Sigmoid colon (tissue), 7 donors: ENCODE results near the gene CADM4. TPM values are rescaled to one million over a fixed set of nuclear protein-coding genes. Genes with fewer than 3 reads are reported as not detected.

ENCODE experiments used
- DNase-seq: peaks from one replicate; pipeline ENCODE4 v3.0.0-alpha.2; 2019
- H3K27ac ChIP-seq, 4 donors: fragments of 200-600 bp; sonication (generic); one replicate each; pipeline ENCODE4 v1.5.1; 2016 to 2019; ENCODE audit warnings: mild to moderate bottlenecking in 1 of 4
- H3K27me3 ChIP-seq, 3 donors: fragments of 200-600 bp; sonication (generic); one replicate each; pipeline ENCODE4 v1.5.1; 2019; ENCODE audit warnings: mild to moderate bottlenecking in 1 of 3
- H3K36me3 ChIP-seq, 4 donors: fragments of 200-600 bp; sonication (generic); one replicate each; pipeline ENCODE4 v1.5.1; 2016 to 2019
- H3K4me1 ChIP-seq, 4 donors: fragments of 200-600 bp; sonication (generic); one replicate each; pipeline ENCODE4 v1.5.1; 2017 to 2019
- H3K4me3 ChIP-seq, 4 donors: fragments of 200-600 bp; sonication (generic); one replicate each; pipeline ENCODE4 v1.5.1; 2017 to 2019; ENCODE audit warnings: mild to moderate bottlenecking in 2 of 4, moderate library complexity in 1 of 4
- H3K9me3 ChIP-seq, 4 donors: fragments of 200-600 bp in 3 of 4; sonication (generic) in 3 of 4; one replicate each; pipeline versions ENCODE4 v1.5.1 to v1.6.1; 2013 to 2019
- EP300 ChIP-seq, 4 donors: sonication (generic); formaldehyde crosslinking; IDR thresholded peaks; one replicate each; pipeline ENCODE4 v1.6.1; 2017; ENCODE audit warnings: antibody characterized with exemption in 4 of 4
- POLR2A ChIP-seq, 2 donors: fragments of 450-650 bp; IDR thresholded peaks; one replicate each; pipeline ENCODE4 v1.6.1; 2016; ENCODE audit warnings: antibody characterized with exemption in 2 of 2, mild to moderate bottlenecking in 2 of 2, moderate library complexity in 2 of 2
- POLR2AphosphoS5 ChIP-seq, 4 donors: sonication (generic); formaldehyde crosslinking; IDR thresholded peaks; one replicate each; pipeline ENCODE4 v1.6.1; 2017; ENCODE audit warnings: antibody characterized with exemption in 4 of 4
- WGBS, 2 donors: extraction: QIAGEN DNeasy Blood & Tissue Kit; methylation state at CpG; one replicate each; pipeline ENCODE4 v1.1.7; 2013; 5-methylcytosine and 5-hydroxymethylcytosine counted together
- intact Hi-C: fragments of 100-400 bp; cut with DNase I; formaldehyde crosslinking; loops from one replicate; pipeline ENCODE4 v1.15.1; 2023
- polyA plus RNA-seq, 3 donors: library from polyadenylated mRNA; stranded (reverse); fragments of 200-250 nt; gene quantifications; one replicate each; pipeline ENCODE4 v1.2.3, GENCODE V29; 2013
- total RNA-seq, 4 donors: library from RNA; depleted of rRNA; stranded (reverse); fragments of >200 nt; gene quantifications; one replicate each; pipeline ENCODE4 v1.1.0, GENCODE V29; 2016
- TF ChIP-seq, protein P1 (sequence below), 4 experiments: fragments of 450-650 bp in 3 of 4; fragments of 200-600 bp in 1 of 4; IDR thresholded peaks; one replicate each; pipeline ENCODE4 v1.5.1; 2016 to 2019; ENCODE audit warnings: antibody characterized with exemption in 4 of 4, mild to moderate bottlenecking in 3 of 4, moderate library complexity in 2 of 4
- donor health status: healthy with polysubstance abuse.
- donor health status: Bipolar disorder and iron deficiency.
- donor health status: healthy.

Gene CADM4
- total and polyA plus RNA-seq, 7 donors = 0.92 to 21.7 (median 16.4) TPM

DNA sequence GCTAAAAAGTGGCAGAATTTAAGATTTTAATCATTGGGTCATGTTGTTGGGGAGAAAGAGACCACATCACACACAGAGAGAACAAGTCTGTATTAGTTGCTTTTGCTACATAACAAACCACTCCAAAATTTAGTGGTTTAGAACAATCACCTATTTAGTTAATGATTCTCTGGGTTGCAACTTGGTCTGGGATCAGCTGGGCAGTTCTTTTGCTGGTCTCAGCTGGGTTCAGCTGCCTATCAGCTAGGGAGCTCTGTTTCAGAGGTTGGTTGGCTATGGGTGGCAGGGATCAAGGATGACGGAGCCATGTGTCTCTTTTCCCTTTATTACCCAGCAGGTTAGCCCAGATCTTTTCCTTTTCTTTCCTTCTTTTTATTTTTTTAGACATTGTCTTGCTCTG, 55.2 kb downstream of the CADM4 start:
- H3K27ac ChIP-seq = no peak overlapping the region
- intact Hi-C loops = no loop called here
- peaks cover 0 to 19% (median 5%) of the 10 kb centered on the region in 4 donors for H3K36me3 ChIP-seq
- WGBS, 2 donors = 86 to 93% methylated on average over 1 of the region's 1 CpG
- no peak for TF ChIP-seq EP300 (IDR thresholded peaks at IDR 0.05)
- no peak for TF ChIP-seq POLR2A (IDR thresholded peaks at IDR 0.05)
- TF ChIP-seq POLR2AphosphoS5 (IDR thresholded peaks at IDR 0.05) = no peak
- TF ChIP-seq, protein P1, sequence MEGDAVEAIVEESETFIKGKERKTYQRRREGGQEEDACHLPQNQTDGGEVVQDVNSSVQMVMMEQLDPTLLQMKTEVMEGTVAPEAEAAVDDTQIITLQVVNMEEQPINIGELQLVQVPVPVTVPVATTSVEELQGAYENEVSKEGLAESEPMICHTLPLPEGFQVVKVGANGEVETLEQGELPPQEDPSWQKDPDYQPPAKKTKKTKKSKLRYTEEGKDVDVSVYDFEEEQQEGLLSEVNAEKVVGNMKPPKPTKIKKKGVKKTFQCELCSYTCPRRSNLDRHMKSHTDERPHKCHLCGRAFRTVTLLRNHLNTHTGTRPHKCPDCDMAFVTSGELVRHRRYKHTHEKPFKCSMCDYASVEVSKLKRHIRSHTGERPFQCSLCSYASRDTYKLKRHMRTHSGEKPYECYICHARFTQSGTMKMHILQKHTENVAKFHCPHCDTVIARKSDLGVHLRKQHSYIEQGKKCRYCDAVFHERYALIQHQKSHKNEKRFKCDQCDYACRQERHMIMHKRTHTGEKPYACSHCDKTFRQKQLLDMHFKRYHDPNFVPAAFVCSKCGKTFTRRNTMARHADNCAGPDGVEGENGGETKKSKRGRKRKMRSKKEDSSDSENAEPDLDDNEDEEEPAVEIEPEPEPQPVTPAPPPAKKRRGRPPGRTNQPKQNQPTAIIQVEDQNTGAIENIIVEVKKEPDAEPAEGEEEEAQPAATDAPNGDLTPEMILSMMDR (IDR thresholded peaks at IDR 0.05) = no peak
- H3K27me3 ChIP-seq = no peaks in the 10 kb centered on the region
- no peak overlapping the region for H3K4me3 ChIP-seq
- peaks cover 0 to 28% (median 26%) of the 10 kb centered on the region in 4 donors for H3K4me1 ChIP-seq
- H3K9me3 ChIP-seq = no peaks in the 10 kb centered on the region
- DNase-seq = no peak

DNA sequence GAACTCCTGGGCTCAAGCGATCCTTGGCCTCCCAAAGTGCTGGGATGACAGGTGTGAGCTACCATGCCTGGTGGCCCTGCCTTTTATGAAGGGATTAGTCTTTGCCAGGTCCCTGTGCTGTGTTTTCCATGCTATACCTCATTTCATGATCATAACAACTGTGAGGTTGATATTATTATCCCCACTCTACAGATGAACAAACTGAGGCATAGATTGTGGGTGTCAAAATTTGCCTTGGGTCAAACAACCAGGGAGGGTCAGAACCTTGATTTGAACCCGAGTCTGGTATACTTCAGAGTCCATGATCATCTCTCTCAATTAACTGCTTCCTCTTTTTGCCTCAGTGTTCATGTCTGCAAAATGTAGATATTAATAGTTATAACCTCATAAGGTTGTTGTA, 57.2 kb downstream of the CADM4 start:
- Histone ChIP-seq H3K4me1 (peaks cover 0 to 28% (median 26%) of the 10 kb centered on the region in 4 donors), H3K27ac (no peak overlapping the region), H3K36me3 (peaks cover 0 to 8% (median 3%) of the 10 kb centered on the region in 4 donors), H3K27me3 (no peaks in the 10 kb centered on the region), H3K4me3 (no peak overlapping the region), H3K9me3 (no peaks in the 10 kb centered on the region)
- 85 to 88% methylated on average over 2 of the region's 2 CpGs for WGBS, 2 donors
- no peak for DNase-seq
- TF ChIP-seq POLR2A (IDR thresholded peaks at IDR 0.05) = no peak
- TF ChIP-seq POLR2AphosphoS5 (IDR thresholded peaks at IDR 0.05) = no peak
- no peak for TF ChIP-seq EP300 (IDR thresholded peaks at IDR 0.05)
- TF ChIP-seq, protein P1 (IDR thresholded peaks at IDR 0.05) = no peak
- intact Hi-C loops = no loop called here

DNA sequence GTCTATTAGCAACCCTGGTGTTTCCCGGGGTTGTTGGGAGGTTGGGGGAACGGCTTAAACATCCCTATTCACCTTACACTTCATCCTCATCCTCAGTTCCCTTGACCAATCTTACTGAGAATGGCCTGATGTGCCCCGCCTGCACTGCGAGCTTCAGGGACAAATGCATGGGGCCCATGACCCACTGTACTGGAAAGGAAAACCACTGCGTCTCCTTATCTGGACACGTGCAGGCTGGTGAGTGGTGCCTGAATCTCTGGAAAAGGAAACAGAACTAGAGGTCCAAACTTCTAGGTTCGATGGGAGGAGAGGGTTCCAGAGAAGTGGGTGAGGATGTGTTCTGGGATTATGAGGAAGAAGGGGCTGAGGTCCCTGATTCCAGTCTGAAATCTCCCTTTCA, 58.2 kb downstream of the CADM4 start:
- Histone ChIP-seq H3K4me3 (peak overlapping the region in 3 of 4 donors; percentile 47 to 55 (median 54)), H3K27me3 (no peaks in the 10 kb centered on the region), H3K27ac (peak overlapping the region; percentile 62 to 77 (median 74)), H3K9me3 (no peaks in the 10 kb centered on the region), H3K4me1 (peaks cover 0 to 28% (median 26%) of the 10 kb centered on the region in 4 donors), H3K36me3 (peaks cover 0 to 6% (median 1%) of the 10 kb centered on the region in 4 donors)
- intact Hi-C loops = no loop called here
- TF ChIP-seq EP300 (IDR thresholded peaks at IDR 0.05) = no peak
- TF ChIP-seq, protein P1 (IDR thresholded peaks at IDR 0.05) = no peak
- TF ChIP-seq POLR2A (IDR thresholded peaks at IDR 0.05) = no peak
- no peak for TF ChIP-seq POLR2AphosphoS5 (IDR thresholded peaks at IDR 0.05)
- no peak for DNase-seq
- WGBS, 2 donors = 81 to 83% methylated on average over 7 of the region's 7 CpGs

DNA sequence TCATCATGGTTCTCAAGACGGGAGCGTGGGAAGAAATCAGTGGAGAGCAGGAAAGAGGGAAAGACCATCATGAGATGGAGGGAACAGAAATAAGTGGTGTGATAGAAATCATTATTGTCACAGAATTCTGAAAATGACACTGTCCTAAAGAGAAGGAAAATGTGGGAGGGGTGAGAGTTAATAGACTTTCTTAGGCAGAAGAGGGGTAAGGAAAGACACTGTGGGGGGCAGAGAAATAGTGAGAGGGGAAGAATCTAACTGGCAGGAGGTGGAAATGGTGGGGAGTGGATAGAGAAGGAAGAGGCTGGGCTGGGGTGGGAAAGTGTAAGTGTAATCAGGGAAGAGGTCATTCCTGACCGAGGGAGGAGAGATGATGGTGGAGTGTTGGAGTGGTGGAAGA, 60.9 kb downstream of the CADM4 start:
- TF ChIP-seq EP300 (IDR thresholded peaks at IDR 0.05) (no peak), POLR2A (IDR thresholded peaks at IDR 0.05) (no peak), POLR2AphosphoS5 (IDR thresholded peaks at IDR 0.05) (no peak)
- TF ChIP-seq, protein P1 (IDR thresholded peaks at IDR 0.05) = no peak
- H3K9me3 ChIP-seq = no peaks in the 10 kb centered on the region
- H3K36me3 ChIP-seq = no peaks in the 10 kb centered on the region
- no peak overlapping the region for H3K27ac ChIP-seq
- no peaks in the 10 kb centered on the region for H3K27me3 ChIP-seq
- 74 to 85% methylated on average over 3 of the region's 3 CpGs for WGBS, 2 donors
- no peak overlapping the region for H3K4me3 ChIP-seq
- H3K4me1 ChIP-seq = peaks cover 0 to 41% (median 38%) of the 10 kb centered on the region in 4 donors
- DNase-seq = no peak
- intact Hi-C loops = no loop called here
